ENCODE results near the gene CNTNAP5.

GRCh38 chr2:124607679-124608078, 582.6 kb downstream of the CNTNAP5 start:
- TF ChIP-seq RBM39 (IDR thresholded peaks at IDR 0.05; ENCODE audit: low read depth, low read length, poor library complexity, severe bottlenecking) (no peak), ZNF441 (CRISPR knock-in tag; IDR thresholded peaks at IDR 0.05; ENCODE audit: borderline replicate concordance) (no peak), FIP1L1 (IDR thresholded peaks at IDR 0.05; ENCODE audit: borderline replicate concordance, insufficient read depth, low read depth, low read length) (no peak), CEBPB (IDR thresholded peaks at IDR 0.05; ENCODE audit: borderline replicate concordance, low read depth, low read length) (no peak), KLF6 (CRISPR knock-in tag; IDR thresholded peaks at IDR 0.05) (no peak), FOSL1 (CRISPR knock-in tag; IDR thresholded peaks at IDR 0.05; ENCODE audit: borderline replicate concordance) (no peak)
